ENCODE measurements around the gene NMRK1.

DNA sequence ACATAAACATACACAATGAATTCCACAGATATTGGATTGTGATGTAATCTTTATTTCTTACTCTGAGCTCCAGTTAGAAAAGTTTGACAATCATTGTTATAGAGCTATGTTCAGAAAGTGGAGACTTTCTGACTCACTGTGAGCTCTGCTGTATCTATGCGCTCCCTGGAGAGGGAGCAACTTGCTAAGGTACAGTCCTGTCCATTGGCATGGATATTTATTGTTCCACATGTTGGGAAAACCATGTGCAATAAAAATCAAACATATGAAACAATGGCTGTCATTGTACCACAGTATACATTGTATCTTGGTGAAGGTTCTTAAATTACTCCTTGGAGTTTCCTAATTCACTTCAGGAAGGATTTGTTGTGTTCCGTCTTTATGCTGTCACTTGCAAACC is 26.8 kb downstream of the NMRK1 start:
- TF ChIP-seq, protein P1, sequence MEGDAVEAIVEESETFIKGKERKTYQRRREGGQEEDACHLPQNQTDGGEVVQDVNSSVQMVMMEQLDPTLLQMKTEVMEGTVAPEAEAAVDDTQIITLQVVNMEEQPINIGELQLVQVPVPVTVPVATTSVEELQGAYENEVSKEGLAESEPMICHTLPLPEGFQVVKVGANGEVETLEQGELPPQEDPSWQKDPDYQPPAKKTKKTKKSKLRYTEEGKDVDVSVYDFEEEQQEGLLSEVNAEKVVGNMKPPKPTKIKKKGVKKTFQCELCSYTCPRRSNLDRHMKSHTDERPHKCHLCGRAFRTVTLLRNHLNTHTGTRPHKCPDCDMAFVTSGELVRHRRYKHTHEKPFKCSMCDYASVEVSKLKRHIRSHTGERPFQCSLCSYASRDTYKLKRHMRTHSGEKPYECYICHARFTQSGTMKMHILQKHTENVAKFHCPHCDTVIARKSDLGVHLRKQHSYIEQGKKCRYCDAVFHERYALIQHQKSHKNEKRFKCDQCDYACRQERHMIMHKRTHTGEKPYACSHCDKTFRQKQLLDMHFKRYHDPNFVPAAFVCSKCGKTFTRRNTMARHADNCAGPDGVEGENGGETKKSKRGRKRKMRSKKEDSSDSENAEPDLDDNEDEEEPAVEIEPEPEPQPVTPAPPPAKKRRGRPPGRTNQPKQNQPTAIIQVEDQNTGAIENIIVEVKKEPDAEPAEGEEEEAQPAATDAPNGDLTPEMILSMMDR (optimal IDR thresholded peaks at IDR 0.05 in 1 of 3, IDR thresholded peaks at IDR 0.05 in 1 of 3, conservative IDR thresholded peaks at IDR 0.05 in 1 of 3; ENCODE audit: extremely low read depth in 1 of 3, insufficient read depth in 2 of 3, low read length in 3 of 3), result no peak
- no peak for TF ChIP-seq EZH2 (IDR thresholded peaks at IDR 0.05; ENCODE audit: low read length)

Data from keratinocyte (primary cell).